HuH-7 (cell line): Measurements from ENCODE around the gene TAS2R4.
"Not testable (repeated sequence)": the region's sequence is repeated elsewhere in the genome, so short reads cannot be mapped to it uniquely, and the experiment has no call there.

Experiments used
- DNase-seq: peaks from one replicate; pipeline ENCODE4 v3.0.0; 2011; ENCODE audit warnings: low spot score

Gene TAS2R4, protein sequence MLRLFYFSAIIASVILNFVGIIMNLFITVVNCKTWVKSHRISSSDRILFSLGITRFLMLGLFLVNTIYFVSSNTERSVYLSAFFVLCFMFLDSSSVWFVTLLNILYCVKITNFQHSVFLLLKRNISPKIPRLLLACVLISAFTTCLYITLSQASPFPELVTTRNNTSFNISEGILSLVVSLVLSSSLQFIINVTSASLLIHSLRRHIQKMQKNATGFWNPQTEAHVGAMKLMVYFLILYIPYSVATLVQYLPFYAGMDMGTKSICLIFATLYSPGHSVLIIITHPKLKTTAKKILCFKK

DNA sequence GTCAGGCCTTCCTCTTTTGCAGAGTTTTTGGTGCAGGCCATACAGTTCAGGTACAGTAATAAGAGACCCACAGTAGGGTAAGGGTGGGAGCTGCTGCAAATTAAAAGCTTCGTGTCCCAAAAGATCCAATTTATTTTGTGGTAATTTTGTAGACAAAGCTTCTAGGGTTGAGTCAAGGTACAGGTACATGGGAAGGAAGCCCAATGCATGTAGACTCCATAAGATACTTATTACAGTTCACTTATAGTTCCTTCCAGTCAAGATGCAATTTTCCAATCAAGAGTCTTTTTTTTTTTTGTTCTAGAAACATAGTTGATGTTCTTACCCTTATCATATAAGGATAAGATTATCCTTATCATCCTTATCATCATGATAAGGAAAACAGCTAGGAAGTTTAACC is at the start of gene TAS2R4:
TAS2R4 (plus strand) TSS at position 301 of the 400 bp plus-strand sequence. CDS start 1,815 bp downstream, outside the sequence.
- no peak for DNase-seq

DNA sequence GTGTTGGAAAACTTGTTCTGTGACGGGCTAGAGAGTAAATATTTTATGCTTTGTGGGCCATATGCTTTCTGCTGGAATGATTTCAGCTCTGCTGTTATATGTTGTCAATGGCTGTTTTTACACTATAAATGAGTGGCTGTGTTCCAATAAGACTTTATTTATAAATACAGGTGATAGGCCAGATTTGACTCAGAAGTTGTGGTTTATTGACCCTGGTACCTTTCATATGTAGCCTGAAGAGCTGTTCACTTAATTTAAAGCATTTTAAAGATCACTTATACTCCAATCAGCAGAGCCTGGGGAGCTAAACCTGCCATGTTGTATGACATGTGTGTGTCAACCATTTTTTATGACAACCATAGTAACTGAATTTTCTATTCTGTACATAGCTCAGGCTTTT is 47.5 kb upstream of the TAS2R4 start:
- no peak for DNase-seq

DNA sequence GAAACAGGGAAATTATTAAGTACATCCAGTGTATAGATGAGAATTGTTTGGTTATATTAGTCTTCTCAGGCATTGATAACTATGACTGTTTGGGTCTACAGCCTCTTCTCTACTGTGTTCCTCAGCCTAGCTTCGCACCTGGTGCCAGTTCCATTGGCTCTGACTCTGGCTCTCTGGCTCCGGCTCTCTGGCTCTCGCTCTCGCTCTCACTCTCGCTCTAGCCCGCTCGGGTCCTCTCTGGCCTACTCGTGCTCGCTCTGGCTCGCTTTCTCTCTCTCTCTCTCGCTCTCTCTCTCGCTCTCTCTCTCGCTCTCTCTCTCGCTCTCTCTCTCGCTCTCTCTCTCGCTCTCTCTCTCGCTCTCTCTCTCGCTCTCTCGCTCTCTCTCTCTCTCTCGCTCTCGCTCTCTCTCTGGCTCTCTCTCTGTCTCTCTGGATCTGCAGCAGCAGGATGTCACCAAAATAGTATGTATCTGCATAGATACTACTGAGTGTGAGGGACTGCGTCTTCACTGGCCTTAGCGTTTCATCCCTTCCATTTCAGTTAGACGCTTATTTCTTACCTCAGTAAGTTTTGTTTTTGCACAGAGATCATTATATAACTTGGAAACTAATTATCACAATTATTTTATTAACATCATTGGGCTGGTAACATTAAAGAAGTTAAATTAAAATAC is 44.9 kb upstream of the TAS2R4 start:
- DNase-seq: no peak

DNA sequence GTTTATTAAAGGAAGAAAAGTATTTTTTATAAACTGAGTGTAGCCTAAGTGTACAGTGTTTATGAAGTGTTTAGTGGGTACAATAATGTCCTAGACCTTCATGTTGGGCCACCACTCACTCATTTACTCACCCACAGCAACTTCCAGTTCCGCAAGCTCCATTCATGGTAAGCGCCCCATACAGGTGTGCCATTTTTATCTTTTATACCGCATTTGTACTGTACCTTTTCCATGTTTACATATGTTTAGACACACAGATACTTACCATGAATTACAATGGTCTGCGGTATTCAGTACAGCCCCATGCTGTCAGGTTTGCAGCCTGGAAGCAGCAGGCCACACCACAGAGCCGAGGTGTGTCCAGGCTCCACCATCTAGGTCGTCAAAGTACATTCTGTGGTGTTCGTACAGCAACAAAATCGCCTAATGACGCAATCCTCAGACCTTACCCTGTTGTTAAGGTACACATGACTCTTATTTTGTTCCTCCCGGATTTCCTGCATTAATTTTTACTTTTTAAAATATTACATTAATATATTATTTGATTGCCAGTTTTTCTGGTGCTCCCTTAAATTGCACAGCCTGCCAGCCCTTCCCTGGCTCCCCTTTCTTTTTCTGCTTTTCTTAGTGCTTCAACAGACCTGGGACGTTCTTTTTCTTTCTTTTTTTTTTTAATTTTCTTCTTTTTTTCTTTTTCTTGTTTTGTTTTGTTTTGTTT is 39.2 kb upstream of the TAS2R4 start:
- DNase-seq: peak; percentile 9

DNA sequence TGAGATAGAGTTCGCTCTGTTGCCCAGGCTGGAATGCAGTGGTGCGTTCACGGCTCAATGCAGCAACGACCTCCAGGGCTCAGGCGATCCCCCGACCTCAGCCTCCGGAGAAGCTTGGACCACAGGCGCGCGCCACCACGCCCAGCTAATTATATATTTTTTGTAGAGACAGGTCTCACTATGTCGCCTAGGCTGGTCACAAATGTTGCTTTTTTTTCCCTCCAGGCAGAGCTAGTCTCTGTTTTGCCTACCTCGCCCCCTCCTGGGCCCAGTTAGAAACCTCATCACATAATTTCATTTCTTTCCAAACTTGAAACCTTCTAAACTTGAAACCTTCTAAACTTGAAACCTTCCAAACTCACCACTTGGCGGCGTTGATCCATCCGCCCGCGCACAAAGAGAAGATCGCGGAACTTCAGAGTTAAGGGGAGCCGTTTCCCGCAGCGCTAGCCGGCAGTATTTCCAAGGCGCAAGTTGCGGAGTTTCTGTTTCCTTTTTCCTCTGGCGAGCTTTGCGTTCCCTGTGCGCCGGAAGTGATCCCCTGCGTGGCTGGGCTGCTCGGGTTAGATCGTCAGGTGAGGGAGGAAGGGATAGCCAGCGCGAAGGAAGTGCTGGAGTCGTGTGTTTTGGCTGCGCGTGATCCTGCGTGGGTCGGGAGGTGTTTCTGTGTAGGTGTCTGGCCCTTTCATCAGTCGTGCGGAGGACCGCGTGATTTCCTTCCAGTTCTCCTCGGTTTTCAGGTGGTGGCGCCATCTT is 38.5 kb upstream of the TAS2R4 start, which contains the start of gene SSBP1:
SSBP1 (plus strand) TSS at position 523 of the 756 bp plus-strand sequence. CDS start 809 bp downstream, outside the sequence.
- DNase-seq: peak; percentile 79

DNA sequence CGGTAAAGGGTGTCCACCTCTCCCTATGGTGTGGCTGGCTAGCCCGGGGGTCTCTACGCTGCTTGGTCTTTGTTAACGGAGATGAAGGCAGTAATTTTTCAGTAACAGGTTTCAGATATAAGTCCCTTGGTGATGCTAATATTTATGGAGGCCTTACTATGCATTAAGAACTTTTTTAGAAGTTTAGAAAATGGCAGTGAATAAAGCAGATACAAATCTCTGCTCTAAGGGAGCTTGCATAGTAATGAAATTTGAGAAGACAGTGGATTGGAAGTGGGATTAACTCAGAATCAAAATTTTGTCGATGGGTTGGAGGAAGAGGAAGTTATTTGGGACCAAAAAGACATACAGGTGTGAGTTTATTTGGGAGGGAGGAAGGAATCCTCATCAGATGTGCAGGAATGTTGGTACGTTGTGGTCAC is 37.9 kb upstream of the TAS2R4 start:
- DNase-seq: no peak

DNA sequence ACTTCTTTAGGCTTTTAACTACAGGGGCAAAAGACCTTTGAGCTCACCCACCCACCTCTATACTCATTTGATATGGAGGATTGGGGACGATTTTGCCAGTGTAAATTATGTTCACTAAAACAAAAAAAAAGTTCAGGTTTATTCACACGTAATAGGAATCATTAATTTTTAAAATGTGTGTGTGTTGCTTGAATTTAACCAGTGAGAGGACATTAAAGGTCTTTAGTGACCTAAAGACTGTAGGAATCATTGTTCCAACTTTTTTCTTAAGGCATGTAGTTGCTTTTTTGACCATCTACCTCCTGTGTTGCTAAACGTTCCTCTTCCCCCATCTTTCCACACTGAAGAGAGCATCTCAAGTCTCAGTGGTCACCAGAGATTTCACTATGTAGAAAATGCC is 37.2 kb upstream of the TAS2R4 start:
- no peak for DNase-seq

DNA sequence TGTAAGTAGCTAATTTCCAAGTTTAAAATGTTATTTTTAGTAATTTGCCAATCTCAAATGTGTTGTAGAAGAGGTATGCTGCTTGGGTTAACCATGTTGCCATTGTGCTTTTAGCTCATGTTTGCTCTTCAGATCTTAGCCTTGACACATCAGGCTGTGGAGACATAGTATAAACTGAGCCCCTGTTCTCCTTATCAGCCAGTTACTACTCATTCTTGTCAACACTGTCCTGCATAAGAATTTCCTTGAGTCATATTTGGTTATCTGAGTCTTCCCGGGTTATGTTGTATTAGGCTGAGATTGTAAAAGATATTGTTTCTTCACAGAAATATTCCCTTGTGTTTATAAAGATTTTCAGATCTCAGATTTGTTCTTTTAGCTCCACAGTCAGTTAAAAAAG is 34.2 kb upstream of the TAS2R4 start:
- no peak for DNase-seq

DNA sequence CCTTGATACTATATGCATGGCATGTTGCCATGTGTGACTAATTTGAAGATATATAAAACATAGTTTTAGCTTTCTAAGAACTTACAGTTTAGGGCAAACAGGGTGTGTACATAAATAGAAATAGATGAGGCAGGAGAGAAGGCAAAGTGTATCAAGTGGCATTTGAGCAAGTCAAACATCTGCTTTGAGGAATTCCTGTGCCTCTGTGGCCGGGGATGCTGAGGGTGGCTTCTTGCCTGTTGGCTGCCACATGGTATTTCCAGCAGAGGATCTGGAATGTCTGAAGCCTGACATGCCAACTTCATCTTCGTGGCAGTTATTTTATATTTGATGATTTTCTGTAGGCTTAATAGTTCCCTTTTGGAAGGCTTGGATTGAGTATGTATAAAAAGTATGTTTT is 32.3 kb upstream of the TAS2R4 start:
- DNase-seq: no peak

DNA sequence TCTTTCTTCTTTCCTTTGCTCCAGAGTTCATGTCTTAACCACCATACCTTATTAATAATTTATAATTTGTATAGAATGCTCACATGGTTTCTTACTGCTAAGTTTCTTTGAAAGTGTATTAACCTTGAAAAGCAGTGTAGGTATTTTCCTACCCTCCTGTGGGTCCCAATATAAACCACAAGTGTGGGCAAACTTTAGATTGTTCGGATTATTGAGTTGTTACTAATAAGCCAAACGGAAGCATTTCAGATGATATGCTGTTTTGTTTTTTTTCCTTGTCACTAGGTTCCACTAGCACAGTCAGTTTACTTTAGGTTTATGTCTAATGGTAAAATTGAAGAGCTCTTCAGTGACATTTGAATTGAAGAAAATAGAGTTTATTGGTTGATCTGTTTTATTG is 28.1 kb upstream of the TAS2R4 start:
- DNase-seq: no peak

DNA sequence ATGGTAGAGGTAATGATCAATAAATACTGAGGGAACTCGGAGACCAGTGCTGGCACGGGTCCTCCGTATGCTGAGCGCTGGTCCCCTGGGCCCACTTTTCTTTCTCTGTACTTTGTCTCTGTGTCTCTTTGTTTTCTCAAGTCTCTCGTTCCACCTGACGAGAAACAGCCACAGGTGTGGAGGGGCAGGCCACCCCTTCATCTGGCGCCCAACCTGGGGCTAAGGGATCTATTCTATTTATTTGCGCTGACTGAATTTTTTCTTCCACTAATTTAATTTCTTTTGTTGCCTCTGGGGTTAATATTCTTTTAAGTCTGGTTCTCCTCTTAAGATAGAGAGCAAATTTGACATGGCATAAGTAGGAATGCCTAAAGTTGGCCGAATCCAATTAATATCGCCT is 24.6 kb upstream of the TAS2R4 start:
- DNase-seq: not testable (repeated sequence)

DNA sequence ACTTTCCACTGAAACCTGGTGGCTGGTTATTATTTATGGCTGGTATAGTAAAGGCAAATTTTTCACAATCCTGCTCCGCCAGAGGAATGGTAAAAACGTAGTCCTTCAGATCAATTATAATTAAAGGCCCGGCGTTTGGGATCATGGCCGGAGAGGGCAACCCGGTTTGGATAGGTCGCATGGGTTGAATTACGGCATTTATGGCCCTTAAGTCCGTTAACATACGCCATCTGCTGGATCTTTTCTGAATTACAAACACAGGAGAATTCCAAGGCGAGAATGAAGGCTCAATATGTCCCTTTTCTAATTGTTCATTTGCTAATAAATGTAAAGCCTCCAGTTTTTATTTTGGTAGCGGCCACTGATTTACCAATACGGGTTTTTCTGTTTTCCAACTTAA is 23.8 kb upstream of the TAS2R4 start:
- no peak for DNase-seq

DNA sequence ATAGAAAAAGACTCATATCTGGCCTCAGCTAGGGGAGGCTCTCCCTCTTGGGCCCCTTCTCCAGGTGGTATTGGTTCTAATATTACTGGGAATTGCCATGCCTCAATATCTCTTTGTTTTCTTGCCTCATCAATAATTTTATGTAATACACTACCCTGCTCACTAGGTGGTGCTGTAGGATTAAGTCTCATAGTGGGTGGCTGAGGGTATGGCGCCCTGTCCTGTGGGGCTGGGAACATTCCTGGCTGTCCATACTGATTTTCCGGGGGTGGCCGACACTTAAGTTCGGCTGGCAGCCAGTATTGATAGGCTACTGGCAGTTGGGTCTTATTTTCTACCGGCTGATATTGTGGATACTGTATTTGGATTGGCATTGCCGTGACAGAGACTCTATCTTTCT is 21.5 kb upstream of the TAS2R4 start:
- DNase-seq: peak; percentile 15

DNA sequence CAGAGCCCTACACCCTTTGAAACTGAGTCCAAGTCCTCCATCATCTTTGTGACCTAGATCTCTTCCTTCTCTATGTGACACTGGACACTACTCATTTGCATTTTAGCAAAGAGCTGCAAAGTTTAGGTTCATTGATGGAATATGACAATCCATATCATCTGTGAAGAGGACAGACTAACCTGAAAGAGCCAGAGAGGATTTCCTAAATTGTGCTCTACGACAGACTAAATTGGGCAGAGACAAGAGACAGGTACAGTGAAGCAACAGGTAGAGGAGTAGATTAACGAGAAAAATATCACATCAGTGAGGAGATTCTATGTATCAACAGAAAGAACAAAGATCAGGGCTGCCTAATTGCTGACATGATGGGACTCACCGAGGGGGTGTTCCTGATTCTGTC is 12.7 kb upstream of the TAS2R4 start, which contains the start of gene TAS2R3:
TAS2R3 (plus strand) TSS at position 301 of the 400 bp plus-strand sequence; CDS start at position 363, 62 bp downstream.
- DNase-seq: no peak

DNA sequence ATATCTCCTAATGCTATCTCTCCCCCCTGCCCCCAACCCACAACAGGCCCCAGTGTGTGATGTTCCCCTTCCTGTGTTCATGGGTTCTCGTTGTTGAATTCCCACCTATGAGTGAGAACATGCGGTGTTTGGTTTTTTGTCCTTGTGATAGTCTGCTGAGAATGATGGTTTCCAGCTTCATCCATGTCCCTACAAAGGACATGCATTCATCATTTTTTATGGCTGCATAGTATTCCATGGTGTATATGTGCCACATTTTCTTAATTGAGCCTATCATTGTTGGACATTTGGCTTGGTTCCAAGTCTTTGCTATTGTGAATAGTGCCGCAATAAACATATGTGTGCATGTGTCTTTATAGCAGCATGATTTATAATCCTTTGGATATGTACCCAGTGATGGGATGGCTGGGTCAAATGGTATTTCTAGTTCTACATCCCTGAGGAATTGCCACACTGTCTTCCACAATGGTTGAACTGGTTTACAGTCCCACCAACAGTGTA is 6.3 kb upstream of the TAS2R4 start:
- DNase-seq: not testable (repeated sequence)

DNA sequence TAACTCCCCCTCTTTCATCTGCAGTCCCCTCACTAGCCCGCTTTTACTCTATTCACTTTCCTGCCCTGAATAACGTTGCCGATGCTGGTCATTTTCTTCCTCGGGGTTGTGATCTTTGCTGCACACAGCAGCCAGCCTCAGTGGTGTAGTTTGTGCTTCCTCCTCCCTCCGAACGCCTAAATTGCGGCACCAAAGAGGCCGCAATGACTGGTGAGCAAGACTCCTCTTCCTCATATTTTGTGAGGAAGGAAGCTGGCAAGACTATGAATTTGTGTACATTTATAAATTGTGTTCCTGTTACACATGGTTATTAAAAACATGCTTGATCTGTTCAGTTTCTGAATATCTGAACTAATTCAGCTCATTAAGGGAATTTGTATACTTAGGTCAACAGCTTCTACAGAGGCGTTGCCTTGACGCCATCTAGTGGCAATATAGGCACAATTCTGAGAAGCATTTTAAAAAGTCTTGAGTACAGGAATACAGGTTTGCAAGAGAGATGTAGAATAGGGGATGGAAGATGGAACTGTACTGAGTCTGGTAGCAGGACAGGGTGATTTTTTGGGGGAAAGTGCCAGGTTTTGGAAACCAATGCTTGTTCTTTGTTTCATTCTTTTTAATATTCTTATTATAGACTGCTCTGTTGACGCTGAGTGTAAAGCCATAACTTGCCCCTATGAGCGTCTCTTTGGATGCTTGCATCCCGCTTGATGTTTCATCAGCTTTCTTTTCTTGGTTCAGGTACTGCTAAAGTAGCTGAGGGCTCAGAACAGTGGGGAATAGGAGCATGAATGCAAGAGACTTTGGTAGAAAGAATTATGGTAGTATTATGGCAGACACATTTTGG is 9.5 kb downstream of the TAS2R4 start:
- peak; percentile 30 for DNase-seq

DNA sequence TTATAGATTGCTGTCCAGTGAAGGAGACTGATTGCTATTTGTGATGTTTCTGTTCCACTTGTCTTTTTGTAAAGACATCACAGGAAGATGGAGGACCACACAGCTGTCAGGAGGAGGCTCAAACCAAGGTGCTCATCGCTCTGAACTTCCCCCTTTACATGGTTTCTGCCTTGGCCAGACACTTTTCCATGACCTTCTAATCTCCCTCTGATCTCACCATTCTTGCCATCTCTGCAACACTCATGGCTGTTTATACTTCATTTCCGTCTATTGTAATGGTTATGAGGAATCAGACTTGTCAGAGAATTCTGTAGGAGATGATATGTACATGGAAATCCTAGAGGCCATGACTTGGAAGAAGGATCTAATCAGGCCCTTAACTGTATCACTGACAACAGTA is 11.8 kb downstream of the TAS2R4 start:
- no peak for DNase-seq

DNA sequence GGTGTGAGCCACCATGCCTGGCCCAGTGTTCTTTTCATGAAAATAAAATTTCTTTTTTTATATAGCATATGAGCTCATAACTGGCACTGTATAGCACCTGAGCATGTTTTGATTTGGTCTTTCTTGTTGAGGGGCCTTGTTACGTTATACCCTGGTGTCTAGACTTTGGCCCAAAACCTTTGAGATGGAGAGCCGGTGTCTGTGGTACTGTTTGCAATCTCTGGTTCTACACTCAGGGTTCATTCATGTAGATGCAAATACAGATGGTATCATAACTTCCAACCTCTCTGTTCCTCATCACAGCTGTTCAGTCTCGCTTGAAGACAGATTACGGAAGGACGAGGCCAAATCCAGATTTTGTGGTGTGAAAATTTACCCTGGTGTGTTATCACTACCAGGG is 13.4 kb downstream of the TAS2R4 start, which contains the start of gene TAS2R5:
TAS2R5 (plus strand) TSS at position 301 of the 400 bp plus-strand sequence. CDS start 145 bp downstream, outside the sequence.
- DNase-seq: no peak

DNA sequence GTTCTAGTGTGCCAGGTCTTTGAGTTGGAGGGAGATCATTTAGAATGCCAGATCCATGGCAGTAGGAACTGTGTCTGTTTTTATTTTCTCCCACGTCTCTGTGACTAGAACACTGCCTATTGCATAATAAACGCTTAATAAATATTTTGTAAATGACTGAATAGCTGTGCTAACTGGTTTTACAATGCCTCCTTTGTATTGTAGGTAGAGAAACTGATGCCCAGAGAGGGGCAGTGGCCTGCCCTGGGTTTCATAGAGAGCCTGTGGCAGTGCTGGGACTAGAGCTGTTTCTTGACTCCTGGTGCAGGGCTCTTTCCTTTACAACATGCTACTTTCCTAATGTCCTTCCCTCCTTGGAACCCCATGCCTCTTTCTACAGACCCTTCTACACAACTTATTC is 16.1 kb downstream of the TAS2R4 start:
- no peak for DNase-seq

DNA sequence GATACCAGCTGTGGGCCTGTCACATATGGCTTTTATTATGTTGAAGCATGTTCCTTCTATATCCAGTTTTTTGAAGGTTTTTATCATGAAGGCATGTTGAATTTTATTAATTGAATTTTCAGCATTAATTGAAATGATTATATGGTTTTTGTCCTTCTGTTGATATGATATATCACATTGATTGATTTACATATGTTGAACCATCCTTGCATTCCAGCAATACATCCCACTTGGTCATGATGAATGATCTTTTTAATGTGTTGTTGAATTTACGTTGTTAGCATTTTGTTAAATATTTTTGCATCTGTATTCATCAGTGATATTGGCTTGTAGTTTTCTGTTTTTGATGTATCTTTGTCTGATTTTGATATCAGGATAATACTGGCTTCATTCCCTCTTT is 43.6 kb downstream of the TAS2R4 start:
- no peak for DNase-seq

DNA sequence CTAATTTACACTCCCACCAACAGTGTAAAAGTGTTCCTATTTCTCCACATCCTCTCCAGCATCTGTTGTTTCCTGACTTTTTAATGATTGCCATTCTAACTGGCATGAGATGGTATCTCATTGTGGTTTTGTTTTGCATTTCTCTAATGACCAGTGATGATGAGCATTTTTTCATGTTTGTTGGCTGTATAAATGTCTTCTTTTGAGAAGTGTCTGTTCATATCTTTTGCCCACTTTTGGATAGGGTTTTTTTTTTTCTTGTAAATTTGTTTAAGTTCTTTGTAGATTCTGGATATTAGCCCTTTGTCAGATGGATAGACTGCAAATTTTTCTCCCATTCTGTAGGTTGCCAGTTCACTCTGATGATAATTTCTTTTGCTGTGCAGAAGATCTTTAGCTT is 46.0 kb downstream of the TAS2R4 start:
- not testable (repeated sequence) for DNase-seq
